GM21723 (cell line): Measurements from ENCODE around the gene UVRAG.

Experiments used
- ATAC-seq: cut with Tn5 transposase; IDR thresholded peaks from one replicate; pipeline ENCODE4 v1.9.1; 2021; ENCODE audit warnings: mild to moderate bottlenecking, moderate library complexity; ENCODE audit not compliant: unreplicated experiment

The UVRAG gene

GRCh38 chr11:75814677-75815344 is at the start of gene UVRAG:
Gene UVRAG (plus strand): TSS chr11:75815210. CDS start chr11:75815408, 198 bp downstream.
- peak; percentile 80 for ATAC-seq

- ATAC-seq, result no peak
These were observed 48.4 kb upstream of the UVRAG start for GRCh38 chr11:75766443-75767227.

- no peak for ATAC-seq
These were observed 47.8 kb upstream of the UVRAG start for GRCh38 chr11:75767228-75767572.

- ATAC-seq, result no peak
These were observed 47.3 kb upstream of the UVRAG start for GRCh38 chr11:75767793-75768111.

GRCh38 chr11:75768112-75768908 is 46.7 kb upstream of the UVRAG start, which contains the start of gene DGAT2:
Gene DGAT2 (plus strand): TSS chr11:75768778. CDS start chr11:75768992, 214 bp downstream.
- peak; percentile 73 for ATAC-seq

GRCh38 chr11:75768909-75769771 is 45.9 kb upstream of the UVRAG start:
- no peak for ATAC-seq

GRCh38 chr11:75770102-75770501 is 44.9 kb upstream of the UVRAG start:
- no peak for ATAC-seq

GRCh38 chr11:75771646-75772410 is 43.2 kb upstream of the UVRAG start:
- no peak for ATAC-seq

- peak; percentile 84 for ATAC-seq
These were observed 41.2 kb upstream of the UVRAG start for GRCh38 chr11:75773595-75774353.

- ATAC-seq, result no peak
These were observed 40.0 kb upstream of the UVRAG start for GRCh38 chr11:75775056-75775455.

GRCh38 chr11:75776546-75776945 is 38.5 kb upstream of the UVRAG start:
- no peak for ATAC-seq

GRCh38 chr11:75777461-75778110 is 37.4 kb upstream of the UVRAG start:
- no peak for ATAC-seq

- no peak for ATAC-seq
These were observed 36.0 kb upstream of the UVRAG start for GRCh38 chr11:75778962-75779361.

- no peak for ATAC-seq
These were observed 35.0 kb upstream of the UVRAG start for GRCh38 chr11:75779960-75780359.

GRCh38 chr11:75780888-75781287 is 34.1 kb upstream of the UVRAG start:
- ATAC-seq, result no peak

- ATAC-seq, result no peak
These were observed 33.7 kb upstream of the UVRAG start for GRCh38 chr11:75781296-75781695.

- no peak for ATAC-seq
These were observed 33.2 kb upstream of the UVRAG start for GRCh38 chr11:75781831-75782230.

GRCh38 chr11:75782540-75783263 is 32.3 kb upstream of the UVRAG start:
- no peak for ATAC-seq
